H9 (cell line): ENCODE measurements around the gene PRLHR. TPM values are rescaled to one million over a fixed set of nuclear protein-coding genes. Genes with fewer than 3 reads are reported as not detected.
A peak's percentile ranks its signal among the peaks of the same experiment; 100 is the strongest.

Source experiments
- DNase-seq: peaks from one replicate; pipeline ENCODE4 v3.0.0-alpha.2; 2017
- H2AFZ ChIP-seq: one replicate; pipeline ENCODE4 v1.6.1; 2013; ENCODE audit warnings: mild to moderate bottlenecking, low read length, control low read depth, moderate library complexity
- H2AK5ac ChIP-seq: 2 replicates; pipeline ENCODE4 v1.6.1; 2013; ENCODE audit warnings: low read length, control low read depth, mixed read lengths; ENCODE audit not compliant: insufficient read length
- H2BK120ac ChIP-seq: one replicate; pipeline ENCODE4 v1.6.1; 2013; ENCODE audit warnings: low read depth, mild to moderate bottlenecking, low read length, control low read depth, inconsistent platforms; ENCODE audit not compliant: poor library complexity, severe bottlenecking
- H2BK12ac ChIP-seq: 2 replicates; pipeline ENCODE4 v1.6.1; 2013; ENCODE audit warnings: low read length, control low read depth, mixed read lengths, low read depth; ENCODE audit not compliant: insufficient read length
- H2BK15ac ChIP-seq: 2 replicates; pipeline ENCODE4 v1.6.1; 2013; ENCODE audit warnings: low read depth, low read length, control low read depth
- H2BK20ac ChIP-seq: one replicate; pipeline ENCODE4 v1.6.1; 2013; ENCODE audit warnings: low read depth, mild to moderate bottlenecking, low read length, control low read depth, inconsistent platforms; ENCODE audit not compliant: poor library complexity, severe bottlenecking
- H2BK5ac ChIP-seq: 2 replicates; pipeline ENCODE4 v1.6.1; 2013; ENCODE audit warnings: low read length, control low read depth, mixed read lengths; ENCODE audit not compliant: insufficient read length
- H3K14ac ChIP-seq: 2 replicates; pipeline ENCODE4 v1.6.1; 2013; ENCODE audit warnings: low read length, control low read depth; ENCODE audit not compliant: insufficient read depth
- H3K18ac ChIP-seq: 2 replicates; pipeline ENCODE4 v1.6.1; 2013; ENCODE audit warnings: low read depth, mild to moderate bottlenecking, mixed read lengths, low read length, control low read depth; ENCODE audit not compliant: insufficient read length
- H3K23ac ChIP-seq: 2 replicates; pipeline ENCODE4 v1.6.1; 2013; ENCODE audit warnings: low read length, control low read depth, mixed read lengths, low read depth; ENCODE audit not compliant: insufficient read length
- H3K23me2 ChIP-seq: 2 replicates; pipeline ENCODE4 v1.6.1; 2013; ENCODE audit warnings: low read depth, mild to moderate bottlenecking, mixed read lengths, low read length, control low read depth; ENCODE audit not compliant: insufficient read length, poor library complexity, severe bottlenecking
- H3K27ac ChIP-seq: 2 replicates; pipeline ENCODE4 v1.5.1; 2013; ENCODE audit warnings: low read length, control low read depth, mixed read lengths, low read depth; ENCODE audit not compliant: insufficient read length
- H3K27me3 ChIP-seq: 2 replicates; pipeline ENCODE4 v1.6.1; 2013; ENCODE audit warnings: low read length, control low read depth, inconsistent platforms; ENCODE audit not compliant: insufficient read depth
- H3K4ac ChIP-seq: 2 replicates; pipeline ENCODE4 v1.6.1; 2013; ENCODE audit warnings: low read depth, mild to moderate bottlenecking, control low read depth, inconsistent platforms, low read length, moderate library complexity
- H3K4me1 ChIP-seq: 2 replicates; pipeline ENCODE4 v1.6.1; 2013; ENCODE audit warnings: low read length, control low read depth, inconsistent platforms; ENCODE audit not compliant: insufficient read depth
- H3K4me2 ChIP-seq: 2 replicates; pipeline ENCODE4 v1.6.1; 2013; ENCODE audit warnings: low read length, control low read depth, mixed read lengths; ENCODE audit not compliant: insufficient read length, insufficient read depth
- H3K56ac ChIP-seq: 2 replicates; pipeline ENCODE4 v1.6.1; 2013; ENCODE audit warnings: low read depth, mild to moderate bottlenecking, mixed read lengths, low read length, control low read depth; ENCODE audit not compliant: insufficient read length
- H3K79me1 ChIP-seq: 2 replicates; pipeline ENCODE4 v1.6.1; 2013; ENCODE audit warnings: low read depth, mild to moderate bottlenecking, moderate library complexity, low read length, control low read depth, inconsistent platforms; ENCODE audit not compliant: insufficient read depth, poor library complexity, severe bottlenecking
- H3K79me2 ChIP-seq: 2 replicates; pipeline ENCODE4 v1.6.1; 2013; ENCODE audit warnings: low read length, control low read depth, inconsistent platforms; ENCODE audit not compliant: insufficient read depth
- H3K9ac ChIP-seq: 2 replicates; pipeline ENCODE4 v1.6.1; 2013; ENCODE audit warnings: low read length, control low read depth, mixed read lengths; ENCODE audit not compliant: insufficient read length; ENCODE audit errors: extremely low read depth
- H3K9me3 ChIP-seq: one replicate; pipeline ENCODE4 v1.6.1; 2013; ENCODE audit warnings: low read depth, low read length, inconsistent platforms; ENCODE audit not compliant: control insufficient read depth
- H3T11ph ChIP-seq: one replicate; pipeline ENCODE4 v1.6.1; 2013; ENCODE audit warnings: mild to moderate bottlenecking, low read length, control low read depth, inconsistent platforms
- H4K20me1 ChIP-seq: one replicate; pipeline ENCODE4 v1.6.1; 2013; ENCODE audit not compliant: control insufficient read depth, insufficient read length, insufficient read depth
- H4K5ac ChIP-seq: 2 replicates; pipeline ENCODE4 v1.6.1; 2013; ENCODE audit warnings: low read depth, mild to moderate bottlenecking, mixed read lengths, low read length, control low read depth; ENCODE audit not compliant: insufficient read length
- H4K8ac ChIP-seq: replicated peaks from 2 replicates; pipeline ENCODE4 v1.6.1; 2013; ENCODE audit warnings: low read length, control low read depth, mixed read lengths, low read depth; ENCODE audit not compliant: insufficient read length
- H4K91ac ChIP-seq: 2 replicates; pipeline ENCODE4 v1.6.1; 2013; ENCODE audit warnings: low read depth, mild to moderate bottlenecking, moderate library complexity, mixed read lengths, low read length, control low read depth; ENCODE audit not compliant: insufficient read length
- H3K27ac Mint-ChIP-seq, 3 experiments: 2 replicates in 2 of 3; 3 replicates in 1 of 3; pipeline ENCODE4 v1.8.0; 2020 to 2021; ENCODE audit warnings: mixed read lengths in 3 of 3, mild to moderate bottlenecking in 1 of 3, moderate library complexity in 1 of 3
- H3K27me3 Mint-ChIP-seq: 2 replicates; pipeline ENCODE4 v1.8.0; 2021; ENCODE audit warnings: low read depth, mild to moderate bottlenecking, moderate library complexity, mixed read lengths
- H3K36me3 Mint-ChIP-seq, 3 experiments: 2 replicates in 2 of 3; 3 replicates in 1 of 3; pipeline ENCODE4 v1.8.0; 2020 to 2021; ENCODE audit warnings: low read depth in 3 of 3, mixed read lengths in 3 of 3; ENCODE audit not compliant: insufficient read depth in 1 of 3
- H3K4me1 Mint-ChIP-seq, 2 experiments: 2 replicates each; pipeline ENCODE4 v1.8.0; 2020; ENCODE audit warnings: mixed read lengths in 2 of 2
- H3K4me3 Mint-ChIP-seq, 2 experiments: 2 replicates in 1 of 2; 3 replicates in 1 of 2; pipeline ENCODE4 v1.8.0; 2020 to 2021; ENCODE audit warnings: mild to moderate bottlenecking in 2 of 2, mixed read lengths in 2 of 2, moderate library complexity in 1 of 2
- H3K9me3 Mint-ChIP-seq, 2 experiments: 2 replicates in 1 of 2; 3 replicates in 1 of 2; pipeline ENCODE4 v1.8.0; 2020; ENCODE audit warnings: mild to moderate bottlenecking in 2 of 2, mixed read lengths in 2 of 2, moderate library complexity in 1 of 2
- CTCF ChIP-seq: fragments of 200-600 bp; sonication (generic); conservative IDR thresholded peaks from 3 replicates; pipeline ENCODE4 v1.8.0; 2021; ENCODE audit warnings: antibody characterized with exemption, mild to moderate bottlenecking
- WGBS: extraction: QIAGEN DNeasy Blood & Tissue Kit; methylation state at CpG from one replicate; pipeline ENCODE4 v1.1.7; 2013; ENCODE audit warnings: missing lambda C conversion rate, low lambda C conversion rate, mixed read lengths; ENCODE audit not compliant: insufficient read length; ENCODE audit errors: extremely low coverage; 5-methylcytosine and 5-hydroxymethylcytosine counted together
- total RNA-seq: library from RNA; stranded (reverse); gene quantifications from 2 replicates; pipeline ENCODE4 v1.2.1, GENCODE V29; 2021

PRLHR gene
- total RNA-seq, 1 experiment from 2014 or later, result not detected

- no peak overlapping the region for H2AFZ ChIP-seq
- H3K18ac ChIP-seq, result no peak overlapping the region
- WGBS, result no CpG with 5 or more reads among the region's 70 CpGs
- no peak overlapping the region for H3K9ac ChIP-seq
- H4K8ac ChIP-seq, result no peak overlapping the region
- H3K27ac Mint-ChIP-seq, result no peak overlapping the region
- H3K4me3 Mint-ChIP-seq, result peak overlapping the region in 1 of 2 experiments; percentile 90; a peak in 3 of 5 replicates
- peaks cover 65% of the 10 kb centered on the region for H3K27me3 Mint-ChIP-seq
- peak; percentile 85 for TF ChIP-seq CTCF
- H2BK120ac ChIP-seq, result no peak overlapping the region
- no peak overlapping the region for H2BK5ac ChIP-seq
- no peak overlapping the region for H3T11ph ChIP-seq
- H3K27ac ChIP-seq, result no peak overlapping the region
- no peaks in the 10 kb centered on the region for H3K79me2 ChIP-seq
- H3K27me3 ChIP-seq, result peaks cover 16% of the 10 kb centered on the region; the same call in 1 of the 2 replicates
- H3K9me3 Mint-ChIP-seq, result no peaks in the 10 kb centered on the region
- H2AK5ac ChIP-seq, result no peak overlapping the region
- H3K9me3 ChIP-seq, result no peaks in the 10 kb centered on the region
- no peak overlapping the region for H4K91ac ChIP-seq
- H3K4me1 Mint-ChIP-seq, result peaks cover 19 to 22% of the 10 kb centered on the region in 2 experiments
- no peak overlapping the region for H2BK12ac ChIP-seq
- no peaks in the 10 kb centered on the region; a peak in 1 of 7 replicates for H3K36me3 Mint-ChIP-seq
- H3K4me1 ChIP-seq, result no peaks in the 10 kb centered on the region
- no peak overlapping the region for H3K23ac ChIP-seq
- no peak overlapping the region for H3K56ac ChIP-seq
- peaks cover 15% of the 10 kb centered on the region for H3K23me2 ChIP-seq
- H2BK20ac ChIP-seq, result no peak overlapping the region
- no peak overlapping the region for H3K14ac ChIP-seq
- no peaks in the 10 kb centered on the region for H4K20me1 ChIP-seq
- H3K4me2 ChIP-seq, result peak overlapping the region; percentile 75
- no peak overlapping the region for H4K5ac ChIP-seq
- no peak overlapping the region for H2BK15ac ChIP-seq
- no peaks in the 10 kb centered on the region for H3K79me1 ChIP-seq
- DNase-seq, result peak; percentile 97
- H3K4ac ChIP-seq, result no peak overlapping the region
Measured at GRCh38 chr10:118594392-118595063, 920 bp downstream of the PRLHR start.
